ENCODE results near the gene FCRL6.

GRCh38 chr1:159774465-159774864 is 27.7 kb upstream of the FCRL6 start:
- no peak for TF ChIP-seq CTCF (IDR thresholded peaks at IDR 0.05)
- TF ChIP-seq POLR2A (IDR thresholded peaks at IDR 0.05) = no peak

Measured in tibial nerve (tissue), 3 donors.